Measurements from ENCODE around the gene IP6K2.
"Not testable (repeated sequence)": the region's sequence is repeated elsewhere in the genome, so short reads cannot be mapped to it uniquely, and the experiment has no call there.

The IP6K2 gene

DNA sequence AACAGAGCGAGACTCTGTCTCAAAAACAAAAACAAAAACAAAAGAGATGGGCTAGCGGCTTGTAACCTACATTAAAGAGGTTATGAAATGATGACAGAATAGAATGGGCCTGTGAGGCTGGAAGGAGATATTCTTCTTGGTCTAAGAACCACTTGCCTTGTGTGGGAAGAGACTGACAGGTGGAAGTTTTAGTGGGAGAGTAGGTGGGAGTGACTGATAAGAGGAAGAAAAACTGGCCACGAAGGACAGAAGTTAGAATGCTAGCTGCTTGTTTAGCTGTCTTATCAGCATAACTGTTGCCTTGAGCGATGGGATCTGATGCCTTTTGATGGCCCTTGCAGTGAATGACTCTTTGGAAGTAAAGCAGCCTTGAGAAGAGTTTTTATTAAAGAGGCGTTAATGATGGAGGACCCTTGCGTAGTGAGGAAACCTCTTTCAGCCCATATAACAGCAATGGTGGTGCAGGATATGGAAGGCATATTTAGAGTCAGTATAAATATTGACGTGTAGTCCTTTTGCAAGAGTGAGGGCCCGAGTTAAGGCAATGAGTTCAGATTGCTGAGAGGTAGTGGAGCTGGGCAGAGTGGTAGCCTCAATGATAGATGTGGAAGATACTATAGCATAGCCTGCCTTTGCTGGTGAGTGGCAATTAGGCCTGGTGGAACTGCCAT is 8.3 kb upstream of the IP6K2 start:
- DNase-seq: not testable (repeated sequence)

DNA sequence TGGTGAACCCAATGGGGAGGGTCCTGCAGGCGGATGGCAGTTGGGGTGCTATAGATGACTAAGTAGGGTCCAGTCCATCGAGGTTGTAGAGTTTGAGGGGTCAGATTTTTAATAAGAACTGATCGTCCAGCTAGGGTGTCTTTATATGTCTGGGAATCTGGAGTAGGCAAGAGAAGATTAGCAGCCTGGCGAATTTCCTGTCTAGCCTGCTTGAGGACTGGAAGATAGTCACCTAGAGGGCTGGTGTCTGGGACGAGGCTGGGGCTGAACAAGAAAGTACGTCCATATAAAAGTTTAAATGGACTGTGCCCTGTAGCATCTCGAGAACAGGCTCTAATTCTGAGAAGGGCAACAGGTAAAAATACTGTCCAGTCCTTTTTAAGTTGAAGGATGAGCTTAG is 6.7 kb upstream of the IP6K2 start:
- DNase-seq: no peak

DNA sequence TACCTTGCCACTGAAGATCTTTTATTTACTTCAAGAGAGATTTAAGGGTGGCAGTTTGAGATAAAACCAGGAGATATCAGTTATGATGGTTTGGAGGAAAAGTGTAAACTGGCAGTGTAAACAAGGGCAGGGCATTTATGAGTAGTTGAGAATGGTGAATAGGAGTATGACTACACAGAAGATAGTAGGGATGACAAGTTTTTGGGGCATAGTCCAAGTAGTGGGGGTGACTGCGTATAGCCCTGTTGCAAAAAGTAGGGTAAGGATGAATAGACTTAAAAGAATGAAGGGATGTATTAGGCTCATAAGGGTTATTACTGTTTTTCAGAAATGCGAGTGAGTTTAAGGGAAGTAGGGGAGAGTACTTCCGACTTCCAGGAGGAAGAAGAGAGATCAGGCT is 6.3 kb upstream of the IP6K2 start:
- not testable (repeated sequence) for DNase-seq

- DNase-seq: no peak
Observed at GRCh38 chr3:48716508-48716981, 476 bp downstream of the IP6K2 start.

DNA sequence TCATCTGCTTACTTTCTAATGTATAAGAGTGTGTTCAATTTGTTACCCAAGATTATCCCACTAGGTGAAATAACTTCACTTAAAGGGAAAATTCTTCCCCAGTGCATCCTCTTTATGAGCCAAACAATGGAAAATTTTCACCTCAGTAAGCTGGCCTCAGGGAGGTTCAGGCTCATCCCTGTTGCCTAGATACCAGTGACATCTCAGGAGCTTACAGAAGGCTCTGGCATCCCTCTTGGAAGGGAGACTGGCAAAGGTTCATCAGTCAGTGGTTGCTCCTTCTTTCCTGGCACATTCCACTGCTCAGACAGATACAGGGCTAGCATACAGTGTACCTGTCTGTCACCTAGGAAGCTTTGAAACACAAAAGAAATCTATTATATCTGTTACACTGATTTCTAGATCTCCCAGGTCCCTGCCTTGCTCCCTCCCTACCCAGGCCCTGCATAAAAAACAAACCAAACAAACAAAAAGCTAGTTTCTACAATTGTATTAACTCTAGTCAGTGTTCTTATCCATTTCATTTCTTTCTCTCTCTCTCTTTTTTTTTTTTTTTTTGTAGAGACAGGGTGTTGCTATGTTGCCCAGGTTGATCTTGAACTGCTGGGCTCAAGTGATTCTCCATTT is 1.7 kb downstream of the IP6K2 start:
- DNase-seq: no peak

DNA sequence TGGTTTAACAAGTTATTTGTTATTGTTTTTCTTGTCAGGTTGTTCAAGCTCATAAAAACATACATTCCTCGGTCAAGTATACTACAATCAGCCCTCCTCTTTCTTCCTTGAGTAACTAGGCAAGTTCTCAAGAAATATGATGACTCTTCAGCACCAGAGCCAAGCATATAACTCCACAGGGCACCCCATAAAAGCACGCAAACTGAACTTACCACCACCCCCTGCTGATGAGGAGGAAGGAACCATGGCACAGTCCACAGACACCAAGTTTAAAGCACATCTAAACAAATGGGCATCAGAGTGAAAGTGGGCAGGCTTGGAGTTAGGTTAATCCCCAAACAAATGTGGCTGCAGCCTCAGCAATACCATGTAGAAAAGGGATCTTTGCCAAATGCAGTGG is 5.3 kb downstream of the IP6K2 start:
- DNase-seq: no peak

GRCh38 chr3:48709051-48709461 is 8.0 kb downstream of the IP6K2 start:
- no peak for DNase-seq

DNA sequence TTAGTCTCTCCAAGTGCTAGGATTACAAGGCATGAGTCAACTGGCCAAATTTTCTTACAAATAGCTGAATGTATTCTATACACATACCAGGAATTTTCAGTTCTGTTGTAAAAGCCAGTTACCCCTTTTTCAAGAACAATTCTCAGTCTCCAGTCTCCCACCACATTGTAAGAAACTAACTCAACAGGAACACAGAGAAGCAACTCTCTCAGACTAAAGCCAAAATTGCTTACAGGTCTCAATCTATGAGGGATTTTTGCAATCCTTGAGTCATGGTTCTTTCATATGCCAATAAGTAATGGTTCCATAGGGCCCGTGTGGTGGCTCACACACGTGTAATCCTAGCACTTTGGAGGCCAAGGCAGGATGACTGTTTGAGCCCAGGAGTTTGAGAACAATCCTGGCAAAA is 8.5 kb downstream of the IP6K2 start:
- no peak for DNase-seq

- no peak for DNase-seq
Observed at GRCh38 chr3:48707157-48707556, 9.9 kb downstream of the IP6K2 start.

- DNase-seq: no peak
Observed at GRCh38 chr3:48702320-48702920, 14.6 kb downstream of the IP6K2 start.

GRCh38 chr3:48700731-48701405 is 16.2 kb downstream of the IP6K2 start:
- DNase-seq: no peak

- no peak for DNase-seq
Observed at GRCh38 chr3:48698891-48699290, 18.1 kb downstream of the IP6K2 start.

GRCh38 chr3:48697952-48698351 is 19.1 kb downstream of the IP6K2 start:
- DNase-seq: no peak

- DNase-seq: no peak
Observed at GRCh38 chr3:48696601-48697000, 20.4 kb downstream of the IP6K2 start.

DNA sequence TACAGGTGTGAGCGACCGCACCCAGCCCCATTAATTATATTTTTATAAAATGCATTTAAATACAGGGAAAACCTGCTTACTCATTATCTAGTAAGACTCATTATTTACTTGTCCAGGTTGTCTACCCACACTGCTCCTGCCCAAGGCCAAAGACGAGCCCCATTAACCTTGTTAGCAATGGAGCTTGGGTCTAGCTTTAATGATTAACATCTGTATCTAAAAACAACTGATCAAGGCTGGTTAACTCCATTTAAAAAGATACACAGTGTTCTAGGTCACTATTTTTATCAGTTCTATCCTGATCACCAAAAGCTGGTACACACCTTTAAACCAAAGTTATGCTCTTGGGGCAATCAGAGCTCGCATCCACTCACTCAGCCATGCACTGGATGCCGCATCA is 20.9 kb downstream of the IP6K2 start:
- no peak for DNase-seq

DNA sequence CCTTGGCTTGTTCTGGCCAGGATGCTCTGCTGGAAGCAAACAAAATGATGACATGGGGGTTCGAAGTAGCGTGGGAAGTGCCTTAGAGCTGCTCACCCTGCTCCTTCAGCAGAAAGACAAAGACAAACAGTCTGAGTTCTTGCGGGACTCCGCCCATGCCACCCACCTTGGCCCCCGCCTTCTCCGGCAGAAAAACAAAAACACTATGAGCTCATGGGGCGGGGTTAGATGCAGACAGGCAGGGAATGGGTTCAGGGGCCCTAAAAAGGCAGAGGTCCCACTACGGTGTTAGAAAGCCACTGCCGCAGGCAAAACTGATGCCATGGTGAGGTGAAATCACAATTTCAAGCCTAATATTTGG is 21.6 kb downstream of the IP6K2 start:
- DNase-seq: no peak

DNA sequence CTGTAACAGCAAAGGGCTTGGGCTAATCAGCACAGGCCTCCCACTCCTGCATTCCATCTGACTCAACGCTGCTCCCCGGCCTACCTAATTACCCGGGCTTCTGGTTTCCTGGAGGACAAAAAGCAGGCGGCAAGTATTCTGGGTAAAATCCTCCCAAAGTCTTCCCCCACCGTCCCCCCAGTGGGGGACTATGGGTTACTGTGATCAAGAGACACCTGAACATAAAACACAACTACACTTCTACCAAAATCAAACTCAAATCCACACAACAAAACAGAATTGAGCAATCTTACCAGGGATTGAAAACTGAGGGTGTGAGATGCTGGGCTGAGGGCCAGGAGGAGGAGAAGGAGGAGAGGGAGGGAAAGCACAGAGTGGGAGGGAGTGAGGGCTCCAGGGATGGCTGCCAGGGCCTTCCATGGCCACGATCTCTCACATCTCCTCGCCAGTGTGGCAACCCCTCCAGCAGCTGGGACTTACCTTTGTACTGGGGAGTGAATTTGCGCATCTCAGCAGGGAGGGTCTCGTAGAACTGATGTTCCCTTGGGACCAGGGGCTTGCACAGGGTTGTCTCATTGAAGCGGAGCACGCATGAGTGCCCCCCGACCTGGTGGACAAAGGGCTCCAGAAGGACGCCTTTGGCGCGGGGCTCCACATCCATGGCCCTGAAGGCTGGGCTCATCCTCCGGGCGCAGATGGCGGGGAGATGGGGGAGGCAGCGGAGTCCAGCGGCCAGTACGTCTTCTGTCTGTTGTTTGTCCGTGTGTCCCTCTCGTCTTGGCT is 22.2 kb downstream of the IP6K2 start:
- DNase-seq: no peak

DNA sequence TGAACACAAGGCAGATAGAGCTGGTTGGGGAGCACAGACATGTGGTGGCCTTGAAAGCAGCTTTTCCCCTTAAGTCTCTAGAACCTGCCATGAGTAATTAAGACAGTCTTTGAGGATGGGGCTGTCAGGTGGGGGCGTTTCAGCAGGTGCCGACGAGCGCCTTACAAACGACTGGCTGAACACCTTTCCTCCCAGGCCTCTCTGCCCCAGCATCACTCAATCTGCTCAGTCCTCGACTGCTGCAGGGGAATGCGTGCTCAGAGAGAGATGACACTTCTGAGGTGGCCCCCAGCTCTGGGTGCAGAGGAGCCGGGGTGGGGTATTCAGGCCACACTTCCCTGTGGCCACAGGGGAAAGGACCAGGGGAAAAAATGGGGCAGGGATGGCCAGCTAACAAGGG is 23.2 kb downstream of the IP6K2 start:
- DNase-seq: no peak

GRCh38 chr3:48692551-48692950 is 24.5 kb downstream of the IP6K2 start:
- DNase-seq: no peak

DNA sequence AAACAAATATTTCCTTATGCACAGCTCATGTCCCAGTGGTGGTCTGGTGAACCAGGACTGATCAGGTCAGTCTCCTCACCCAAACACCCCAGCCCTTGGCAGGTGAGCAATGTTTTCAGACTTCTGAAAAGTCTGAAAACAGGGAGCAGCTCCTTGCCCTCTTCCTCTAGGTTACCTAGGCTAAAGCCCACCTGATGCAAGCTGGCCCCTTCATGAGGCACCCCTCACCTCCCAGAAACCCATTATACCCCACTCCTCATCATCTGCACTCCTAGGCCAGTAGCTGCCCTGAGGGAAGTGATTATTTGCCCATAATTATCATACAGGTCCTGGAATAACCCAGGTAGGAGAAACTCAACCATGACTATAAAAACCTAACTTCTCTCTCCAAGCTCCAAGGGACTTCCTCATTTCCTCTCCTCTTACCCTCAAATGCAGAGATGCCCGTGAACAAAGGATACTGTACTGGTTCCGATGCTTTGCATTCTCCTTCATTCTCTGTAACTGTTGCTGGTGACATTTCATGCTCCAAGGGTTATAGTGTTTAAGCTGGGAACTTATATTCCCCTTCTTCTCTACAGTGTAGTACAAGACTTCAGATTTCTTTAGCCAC is 26.1 kb downstream of the IP6K2 start:
- DNase-seq: no peak

GRCh38 chr3:48689384-48689783 is 27.6 kb downstream of the IP6K2 start:
- DNase-seq: no peak

GRCh38 chr3:48688737-48689075 is 28.3 kb downstream of the IP6K2 start:
- no peak for DNase-seq

All from NCI-H526 treated with DMSO at 0.1 percent for 48 hours (cell line).